Stimulated activated CD8-positive, alpha-beta memory T cell treated with anti-CD3 and anti-CD28 coated beads, Interleukin-4, amount 100 ng/mL, for 1 hour (primary cell): ENCODE results near the gene PKMYT1.

Source experiments
- DNase-seq, 2 donors: peaks; one replicate each; pipeline ENCODE4 v3.0.0-alpha.2; 2020; ENCODE audit warnings: low read depth in 2 of 2, low spot score in 1 of 2

The PKMYT1 gene

GRCh38 chr16:3019594-3020246 lies 39.5 kb upstream of the PKMYT1 start:
- no peak for DNase-seq

- DNase-seq = no peak
Measured at GRCh38 chr16:3017794-3018506, 37.7 kb upstream of the PKMYT1 start, which contains the start of gene CLDN6. Gene CLDN6 (minus strand): TSS chr16:3018183. CDS start chr16:3016021, 2,162 bp downstream.

- DNase-seq = no peak
Measured at GRCh38 chr16:3017344-3017743, 37.1 kb upstream of the PKMYT1 start.

DNA sequence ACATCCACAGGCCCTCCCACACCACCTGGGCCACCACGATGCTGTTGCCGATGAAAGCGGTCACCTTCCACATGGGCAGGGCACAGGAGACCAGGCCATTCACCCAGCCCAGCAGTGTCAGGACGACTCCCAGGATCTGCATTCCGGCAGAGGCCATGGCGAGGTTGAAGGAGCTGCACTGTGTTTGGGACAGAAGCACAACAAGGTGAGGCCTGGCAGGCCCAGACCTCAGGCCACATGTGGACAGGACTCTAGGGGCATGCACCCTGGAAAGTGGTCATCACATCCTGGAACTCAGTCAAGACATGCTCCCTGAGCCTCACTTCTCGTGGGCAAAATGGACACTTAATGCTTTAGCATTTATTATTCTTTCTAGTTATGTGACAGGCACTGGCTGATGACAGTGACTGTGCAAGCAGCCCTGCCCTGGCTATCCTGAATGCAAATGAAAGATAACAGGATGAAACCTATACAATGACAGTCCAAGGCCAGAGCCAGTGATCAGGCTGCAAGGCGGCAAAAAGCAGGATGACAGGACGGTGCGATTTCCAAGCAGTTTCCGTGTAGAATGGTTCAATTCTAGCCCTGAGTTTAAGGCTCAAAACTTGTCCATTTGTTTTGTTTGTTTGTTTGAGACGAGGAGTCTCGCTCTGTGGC lies 35.7 kb upstream of the PKMYT1 start:
- DNase-seq = no peak

DNA sequence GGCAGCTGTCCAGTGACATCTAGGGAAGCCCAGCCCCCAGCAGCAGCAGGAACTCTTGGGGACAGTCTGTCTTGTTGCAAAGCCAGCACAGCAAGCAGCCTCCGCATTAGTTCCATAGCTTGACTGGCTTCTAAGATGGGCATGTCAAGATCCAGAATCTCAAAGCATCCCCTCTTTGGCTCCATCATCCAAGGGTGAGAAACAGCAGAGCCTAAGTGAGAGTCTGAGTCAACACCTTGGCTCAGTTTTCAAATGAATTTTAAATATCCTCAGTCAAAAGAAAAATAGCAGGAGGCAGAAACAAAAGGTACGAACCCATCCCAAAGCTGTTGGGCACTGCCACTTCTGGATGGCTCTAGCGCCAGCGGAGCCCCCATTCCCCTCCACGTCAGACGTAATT lies 34.7 kb upstream of the PKMYT1 start:
- DNase-seq = no peak

DNA sequence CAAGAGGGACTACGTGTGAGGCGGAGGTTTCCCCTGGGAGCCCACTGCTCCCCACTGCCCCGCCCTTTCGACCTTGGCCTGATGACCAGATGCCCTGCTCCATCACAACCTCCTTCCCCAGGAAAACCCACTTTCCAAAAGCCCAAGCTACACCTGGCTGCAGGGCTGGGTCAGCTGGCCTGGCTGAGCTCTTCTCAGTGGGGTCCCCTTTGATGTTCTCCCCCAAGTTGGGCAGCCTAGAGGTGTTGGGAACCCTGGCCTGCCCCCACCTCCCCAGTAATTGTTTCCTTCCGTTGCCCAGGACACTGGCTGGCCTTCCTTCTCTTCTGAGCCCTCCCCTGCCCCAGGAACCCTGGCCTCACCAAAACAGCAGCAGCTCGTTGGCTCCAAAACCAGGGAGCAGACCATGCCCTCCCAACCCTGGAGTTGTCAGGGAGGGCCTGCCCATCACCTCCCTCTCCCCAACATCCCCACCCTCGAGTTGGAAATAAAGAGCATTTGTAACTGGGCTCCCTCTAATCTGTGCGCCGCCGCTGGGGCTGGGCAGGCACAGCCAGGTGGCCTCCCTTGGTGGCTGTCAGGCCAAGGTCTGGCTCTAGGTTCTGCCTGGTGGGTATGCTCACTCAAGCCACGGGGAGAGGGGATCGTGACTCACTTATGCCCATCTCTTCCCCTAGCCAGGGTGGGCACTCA lies 33.9 kb upstream of the PKMYT1 start:
- DNase-seq = no peak

GRCh38 chr16:3013491-3013951 lies 33.3 kb upstream of the PKMYT1 start:
- DNase-seq = no peak

- no peak for DNase-seq
Measured at GRCh38 chr16:3012828-3013420, 32.7 kb upstream of the PKMYT1 start, which contains the start of gene CLDN9. Gene CLDN9 (plus strand): TSS chr16:3012923. CDS start chr16:3013363, 440 bp downstream.

DNA sequence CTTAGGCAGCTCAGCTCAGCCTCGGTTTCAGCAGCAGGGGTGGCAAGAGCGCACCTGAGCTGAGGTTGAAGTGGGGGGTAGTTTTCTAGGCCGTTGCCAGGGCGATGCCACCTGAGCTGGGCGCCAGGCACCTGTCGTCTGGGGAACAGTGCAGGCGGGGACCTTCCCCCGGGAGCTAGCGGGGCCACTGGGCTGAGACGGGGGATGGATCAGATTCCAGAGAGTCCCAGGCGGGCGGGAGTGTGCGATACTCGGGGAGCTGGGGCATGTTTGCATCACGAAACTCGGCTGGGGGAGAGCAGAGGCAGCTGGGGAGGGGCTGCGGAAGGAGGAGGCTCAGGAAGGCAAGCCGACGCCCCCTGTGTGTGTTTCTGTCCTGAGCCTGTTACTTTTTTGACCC lies 32.0 kb upstream of the PKMYT1 start:
- no peak for DNase-seq

DNA sequence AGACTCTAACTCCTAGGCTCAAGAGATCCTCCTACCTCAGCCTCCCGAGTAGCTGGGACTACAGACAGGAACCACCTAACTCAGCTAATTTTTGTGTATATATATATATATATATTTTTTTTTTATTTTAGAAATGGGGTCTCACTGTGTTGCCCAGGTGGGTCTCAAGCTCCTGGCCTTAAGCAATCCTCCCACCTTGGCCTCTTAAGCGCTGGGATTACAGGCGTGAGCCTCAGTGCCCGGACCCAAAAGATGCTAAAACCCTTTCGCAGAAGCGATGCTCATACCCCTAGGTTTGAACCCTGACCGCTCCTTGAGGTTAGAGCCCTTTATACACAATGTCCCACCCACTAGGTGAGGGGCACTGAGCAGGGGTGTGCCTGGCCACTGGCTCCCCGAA lies 30.3 kb upstream of the PKMYT1 start:
- no peak for DNase-seq

DNA sequence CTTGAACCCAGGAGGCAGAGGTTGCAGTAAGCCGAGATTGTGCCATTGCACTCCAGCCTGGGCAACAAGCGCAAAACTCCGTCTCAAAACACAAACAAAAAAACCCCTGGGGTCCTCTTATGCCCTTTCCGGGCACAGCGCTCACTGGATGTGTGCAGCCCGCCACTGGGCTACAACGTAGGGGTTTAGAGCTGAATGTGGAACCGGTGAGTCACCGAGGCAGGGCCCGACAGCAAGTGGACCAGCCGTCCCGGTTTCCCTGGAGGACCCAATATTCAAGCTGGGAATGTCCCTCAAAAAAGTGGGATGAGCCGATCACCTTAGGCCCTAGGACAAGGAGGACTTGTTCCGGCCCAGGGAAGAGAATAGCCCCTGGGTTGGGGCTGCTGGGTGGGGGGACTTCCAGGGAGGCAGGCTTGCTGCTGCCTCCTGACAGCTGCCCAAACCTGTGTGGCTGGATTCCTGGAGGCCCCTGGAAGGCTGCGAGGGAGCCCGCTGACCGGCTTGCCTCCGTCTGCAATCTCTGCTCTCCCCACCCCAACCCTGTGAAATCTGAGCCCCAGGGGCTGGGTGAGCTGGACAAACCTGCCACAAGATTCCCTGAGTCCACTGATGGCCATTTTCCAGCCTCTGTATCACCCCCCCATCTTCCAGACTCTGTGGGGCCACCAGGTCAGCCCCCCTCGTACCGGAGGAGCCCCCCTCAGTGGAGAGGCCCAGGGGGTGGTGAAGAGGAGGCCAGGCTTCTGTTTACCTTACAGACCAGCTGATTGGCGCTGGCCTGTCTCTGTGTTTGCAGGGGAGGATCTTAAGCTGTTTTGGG lies 29.5 kb upstream of the PKMYT1 start:
- DNase-seq = no peak

- no peak for DNase-seq
Measured at GRCh38 chr16:3008690-3009037, 28.4 kb upstream of the PKMYT1 start.

DNA sequence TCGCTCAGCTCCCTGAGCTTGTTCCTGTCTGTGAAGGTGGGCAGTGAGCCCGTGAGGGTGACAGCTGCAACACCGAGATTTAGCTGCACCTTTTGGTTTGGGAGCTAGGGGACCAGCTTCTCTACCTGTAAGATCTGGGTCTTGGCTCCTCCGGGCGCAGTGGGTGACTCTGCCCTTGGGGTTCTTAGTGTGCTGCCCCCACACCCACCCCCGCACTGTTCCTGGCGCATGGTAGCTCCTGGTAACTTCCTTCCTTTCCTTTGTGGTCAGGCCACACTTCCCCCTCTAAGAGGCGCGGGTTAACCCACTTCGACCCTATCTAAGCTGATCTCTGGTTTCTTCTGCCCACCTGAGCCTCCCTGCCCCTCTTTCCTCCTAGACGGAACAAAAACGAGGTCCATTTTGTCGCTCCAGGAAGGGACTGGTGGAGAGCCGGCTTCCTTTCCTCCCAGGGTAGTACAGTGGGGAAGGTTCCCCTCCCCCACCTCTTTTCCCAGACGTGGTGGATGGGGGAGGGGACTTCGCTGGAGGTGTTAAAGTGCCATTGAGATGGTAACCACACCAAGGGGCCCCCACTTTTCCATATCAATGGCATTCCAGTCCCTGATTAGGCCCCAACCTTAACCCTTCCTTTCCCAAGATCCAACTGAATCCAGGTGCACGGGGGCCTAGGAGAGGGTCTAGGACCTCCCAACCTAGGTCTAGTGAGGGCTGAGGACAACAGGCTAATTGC lies 27.9 kb upstream of the PKMYT1 start:
- no peak for DNase-seq

- DNase-seq = no peak
Measured at GRCh38 chr16:3007059-3007956, 27.1 kb upstream of the PKMYT1 start.

- no peak for DNase-seq
Measured at GRCh38 chr16:3004781-3005284, 24.6 kb upstream of the PKMYT1 start.

DNA sequence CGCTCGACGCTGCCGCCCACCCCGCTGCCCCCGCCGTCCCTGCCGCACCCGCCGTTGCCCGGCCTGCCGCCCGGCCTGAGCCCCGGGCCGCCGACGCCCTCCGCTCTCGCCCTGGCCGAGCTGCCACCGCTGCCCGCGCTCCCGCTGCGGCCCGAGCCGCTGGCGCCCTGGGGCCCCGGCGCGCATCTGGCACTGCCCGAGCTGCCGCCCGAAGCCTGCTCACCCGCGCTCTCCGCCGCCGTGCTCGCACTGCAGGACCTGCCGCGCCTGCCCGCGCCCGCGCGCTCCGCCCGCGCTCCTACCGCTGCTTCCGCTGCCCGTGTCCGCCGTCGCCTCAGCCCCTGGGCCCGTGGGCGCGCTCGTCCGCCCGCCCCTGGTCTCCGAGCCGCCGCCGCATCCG lies 24.1 kb upstream of the PKMYT1 start:
- DNase-seq = no peak

GRCh38 chr16:3003582-3004270 lies 23.5 kb upstream of the PKMYT1 start:
- peak; percentile 81 to 94 for DNase-seq

- no peak for DNase-seq
Measured at GRCh38 chr16:3001316-3001715, 21.1 kb upstream of the PKMYT1 start.
